GM18520 (cell line): ENCODE data around the gene NUTM2D.
"Not testable (repeated sequence)": the region's sequence is repeated elsewhere in the genome, so short reads cannot be mapped to it uniquely, and the experiment has no call there.

Experiments used
- ATAC-seq: cut with Tn5 transposase; IDR thresholded peaks from one replicate; pipeline ENCODE4 v1.9.1; 2021; ENCODE audit not compliant: unreplicated experiment

NUTM2D gene

DNA sequence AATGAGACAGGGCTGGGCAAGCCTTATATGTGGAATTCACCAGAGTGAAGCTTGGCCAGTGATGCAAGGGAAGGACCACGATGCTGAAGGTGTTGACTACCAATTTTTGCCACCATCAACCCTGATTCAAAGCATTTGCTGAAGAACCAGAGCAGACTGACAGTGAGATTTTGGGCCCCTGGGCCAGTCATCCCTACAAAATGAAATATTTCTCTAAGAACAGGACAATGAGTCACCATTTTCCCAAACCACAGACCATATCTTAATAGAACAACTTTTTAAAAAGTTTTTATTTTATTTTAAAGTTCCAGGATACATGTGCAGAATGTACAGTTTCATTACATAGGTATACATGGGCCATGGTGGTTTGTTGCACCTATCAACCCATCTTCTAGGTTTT is 16.5 kb downstream of the NUTM2D start:
- ATAC-seq: not testable (repeated sequence)

DNA sequence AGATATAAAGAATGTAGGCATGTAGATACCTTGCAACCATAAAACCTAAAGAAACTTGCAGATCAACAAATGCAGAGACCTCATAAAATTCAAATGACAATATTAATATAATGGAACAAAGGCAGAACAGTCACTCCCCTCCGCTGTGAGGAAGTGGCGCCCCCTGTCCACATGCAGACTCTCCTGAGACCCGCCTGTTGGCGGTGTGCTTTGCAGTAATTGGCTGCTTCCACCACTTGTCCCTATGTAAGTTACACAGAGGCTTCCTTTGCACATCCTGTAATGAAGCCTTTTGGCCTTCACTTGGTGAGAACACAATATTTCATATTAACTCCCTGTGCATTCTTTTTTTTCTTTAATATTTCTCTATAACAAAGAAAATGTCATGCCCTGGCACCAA is 21.6 kb downstream of the NUTM2D start:
- ATAC-seq: not testable (repeated sequence)

DNA sequence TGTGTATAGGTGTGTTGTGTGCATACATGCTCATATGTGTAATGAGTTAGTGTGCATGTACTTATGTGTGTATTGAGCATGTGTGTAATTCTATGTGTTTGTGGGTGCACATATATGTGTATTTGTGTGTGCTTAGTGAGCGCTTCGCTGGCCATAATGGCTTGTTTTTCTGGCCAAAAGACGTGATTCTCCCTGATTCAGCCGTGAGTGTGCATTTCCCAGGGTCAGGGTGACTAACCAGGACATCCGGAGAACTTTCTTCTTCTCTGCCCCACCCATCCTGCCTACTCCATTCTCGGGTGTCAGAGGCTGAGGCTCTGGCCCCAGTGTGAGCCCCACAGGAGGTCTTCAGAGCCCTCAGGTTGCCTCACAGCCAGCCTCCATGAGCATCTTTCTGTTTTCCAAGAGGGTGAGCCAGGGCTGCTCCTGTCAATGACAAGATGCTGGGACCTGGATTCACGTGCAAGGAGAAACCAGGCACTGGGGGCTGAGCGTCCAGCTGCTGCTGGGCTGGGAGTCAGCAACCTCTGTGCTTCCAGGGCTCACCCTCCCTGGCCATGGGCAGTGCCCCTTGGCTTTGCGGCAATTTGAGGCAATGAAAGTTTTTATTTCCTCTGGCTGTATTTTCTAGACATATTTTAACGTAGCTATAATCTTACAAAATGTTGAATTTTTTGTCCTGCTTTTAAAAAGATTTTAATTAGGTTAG is 25.8 kb downstream of the NUTM2D start:
- ATAC-seq: not testable (repeated sequence)

- ATAC-seq: not testable (repeated sequence)
These were observed 26.7 kb downstream of the NUTM2D start for GRCh38 chr10:87384283-87384682.

- not testable (repeated sequence) for ATAC-seq
These were observed 28.3 kb downstream of the NUTM2D start for GRCh38 chr10:87385762-87386360.

DNA sequence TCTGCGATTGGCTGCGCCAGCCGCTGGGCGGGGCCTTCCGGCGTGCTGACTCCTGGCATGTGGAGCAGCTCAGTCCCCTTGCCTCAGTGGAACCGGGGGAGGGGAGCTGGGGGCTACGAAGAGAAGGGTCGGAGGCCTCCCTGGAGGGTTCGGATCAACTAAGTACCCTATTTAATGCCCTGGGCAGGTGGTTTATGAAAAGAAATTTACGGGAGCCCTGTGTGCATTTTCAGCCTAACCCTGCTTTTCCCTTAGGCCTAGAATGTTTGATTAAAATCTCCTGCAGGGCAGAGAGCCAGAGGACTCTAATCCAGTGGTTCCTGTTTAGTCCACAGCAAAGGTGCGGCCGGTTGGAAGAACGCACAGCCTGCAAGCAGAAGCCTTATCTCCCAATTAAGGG is 33.8 kb downstream of the NUTM2D start:
- ATAC-seq: not testable (repeated sequence)

DNA sequence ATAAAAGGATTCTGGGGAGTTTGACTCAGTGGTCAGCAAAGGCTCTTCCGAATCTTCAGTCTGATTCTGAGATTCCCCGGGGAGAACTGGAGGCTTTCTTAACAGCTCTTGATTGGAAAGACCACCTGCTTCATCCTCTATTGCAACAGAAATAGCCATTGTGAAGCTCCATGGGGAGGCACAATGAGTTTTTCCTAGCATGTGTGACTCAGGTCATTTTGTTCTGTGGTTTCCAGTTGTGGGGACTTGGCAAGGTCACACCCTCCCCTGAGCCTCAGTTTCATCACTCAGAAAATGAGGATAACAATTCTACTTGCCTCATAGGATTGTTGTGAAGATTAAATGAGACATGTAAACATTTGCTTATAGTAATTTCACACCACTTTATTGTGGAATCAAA is 38.7 kb downstream of the NUTM2D start:
- not testable (repeated sequence) for ATAC-seq

- ATAC-seq: not testable (repeated sequence)
These were observed 40.9 kb downstream of the NUTM2D start for GRCh38 chr10:87398436-87398835.

- ATAC-seq: not testable (repeated sequence)
These were observed 50.2 kb downstream of the NUTM2D start for GRCh38 chr10:87407516-87408467.

GRCh38 chr10:87413921-87414320 is 56.4 kb downstream of the NUTM2D start:
- ATAC-seq: not testable (repeated sequence)
